GM12874 (cell line): ENCODE results near the gene MFSD12.

Source experiments
- TF ChIP-seq, protein P1 (sequence below): IDR thresholded peaks from 2 replicates; pipeline ENCODE4 v1.5.1; 2011; ENCODE audit warnings: low read depth, mild to moderate bottlenecking, control low read depth, low read length, moderate library complexity; ENCODE audit not compliant: insufficient read depth

The MFSD12 gene

DNA sequence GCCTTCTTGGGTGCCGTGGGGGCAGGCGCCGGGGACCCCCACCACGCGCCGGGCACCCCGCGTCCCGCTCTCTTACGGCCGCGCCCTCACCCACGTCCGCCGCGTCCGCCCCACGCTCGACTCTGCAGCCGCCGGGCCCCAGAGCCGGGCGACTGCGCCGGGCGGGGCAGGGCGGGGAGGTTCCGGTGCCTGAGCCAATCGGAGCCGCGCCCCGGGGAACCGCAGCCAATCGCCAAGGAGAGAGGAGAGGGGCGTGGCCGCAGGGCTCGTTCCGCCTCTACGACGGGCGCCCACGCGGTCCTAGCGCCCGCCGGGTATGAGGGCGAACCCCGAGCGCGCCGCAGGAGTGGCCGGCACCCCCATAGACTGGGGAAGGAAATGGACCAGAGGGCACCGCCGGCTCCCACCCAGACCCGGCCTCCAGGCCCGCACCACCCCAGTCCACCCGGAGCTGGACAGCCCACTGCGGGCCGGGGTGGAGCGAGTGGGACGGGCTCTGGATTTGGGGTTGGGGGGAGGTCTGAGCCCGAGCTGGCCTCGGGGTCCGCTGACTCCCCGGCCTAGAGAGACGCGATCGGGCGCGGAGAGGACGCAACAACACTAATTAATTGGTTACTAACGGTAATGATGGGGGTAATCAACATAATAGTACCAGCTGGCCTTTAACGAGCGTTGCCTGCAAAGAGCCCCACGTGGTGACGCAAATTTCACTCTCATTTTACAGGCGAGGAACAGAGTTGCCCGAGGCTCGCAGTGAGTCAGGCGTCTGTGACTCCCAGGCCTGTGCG is at the start of gene MFSD12:
Gene MFSD12, minus strand, starts transcription at position 126 of the 788 bp plus-strand sequence. CDS start 183 bp downstream, outside the sequence.
- TF ChIP-seq, protein P1, sequence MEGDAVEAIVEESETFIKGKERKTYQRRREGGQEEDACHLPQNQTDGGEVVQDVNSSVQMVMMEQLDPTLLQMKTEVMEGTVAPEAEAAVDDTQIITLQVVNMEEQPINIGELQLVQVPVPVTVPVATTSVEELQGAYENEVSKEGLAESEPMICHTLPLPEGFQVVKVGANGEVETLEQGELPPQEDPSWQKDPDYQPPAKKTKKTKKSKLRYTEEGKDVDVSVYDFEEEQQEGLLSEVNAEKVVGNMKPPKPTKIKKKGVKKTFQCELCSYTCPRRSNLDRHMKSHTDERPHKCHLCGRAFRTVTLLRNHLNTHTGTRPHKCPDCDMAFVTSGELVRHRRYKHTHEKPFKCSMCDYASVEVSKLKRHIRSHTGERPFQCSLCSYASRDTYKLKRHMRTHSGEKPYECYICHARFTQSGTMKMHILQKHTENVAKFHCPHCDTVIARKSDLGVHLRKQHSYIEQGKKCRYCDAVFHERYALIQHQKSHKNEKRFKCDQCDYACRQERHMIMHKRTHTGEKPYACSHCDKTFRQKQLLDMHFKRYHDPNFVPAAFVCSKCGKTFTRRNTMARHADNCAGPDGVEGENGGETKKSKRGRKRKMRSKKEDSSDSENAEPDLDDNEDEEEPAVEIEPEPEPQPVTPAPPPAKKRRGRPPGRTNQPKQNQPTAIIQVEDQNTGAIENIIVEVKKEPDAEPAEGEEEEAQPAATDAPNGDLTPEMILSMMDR = no peak

DNA sequence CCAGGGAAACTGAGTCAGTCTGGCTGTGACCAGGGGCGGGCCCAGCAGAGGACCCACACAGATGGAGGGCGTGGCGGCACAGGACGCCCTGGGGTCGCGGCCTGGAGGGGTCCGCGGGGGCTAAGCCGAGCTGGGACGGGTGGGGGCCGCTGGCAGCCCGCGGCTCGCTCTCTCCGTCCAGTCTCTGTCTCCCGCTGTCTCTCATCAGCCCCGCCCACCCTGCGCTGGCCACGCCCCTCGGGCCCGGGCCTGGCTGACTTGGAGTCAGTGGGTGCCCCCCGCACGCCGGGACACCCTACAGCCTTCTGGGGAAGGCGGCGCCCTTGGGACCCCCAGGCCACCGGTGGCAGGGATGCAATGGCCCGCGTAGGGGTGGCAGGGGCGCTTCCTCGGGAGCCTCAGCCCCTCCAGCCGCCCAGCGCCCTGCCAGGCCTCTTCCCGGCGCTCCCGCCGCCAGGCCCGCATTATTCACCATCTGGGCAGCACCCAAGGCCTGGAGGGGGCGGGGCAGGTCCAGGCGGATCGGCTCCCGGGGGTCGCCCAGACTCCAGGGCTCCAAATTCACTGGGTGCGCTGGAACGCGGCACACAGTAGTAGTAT is 49.4 kb upstream of the MFSD12 start, which contains the start of gene TBXA2R:
Gene TBXA2R, minus strand, starts transcription at position 186 of the 600 bp plus-strand sequence. CDS start 6,241 bp downstream, outside the sequence.
- TF ChIP-seq, protein P1 = no peak

DNA sequence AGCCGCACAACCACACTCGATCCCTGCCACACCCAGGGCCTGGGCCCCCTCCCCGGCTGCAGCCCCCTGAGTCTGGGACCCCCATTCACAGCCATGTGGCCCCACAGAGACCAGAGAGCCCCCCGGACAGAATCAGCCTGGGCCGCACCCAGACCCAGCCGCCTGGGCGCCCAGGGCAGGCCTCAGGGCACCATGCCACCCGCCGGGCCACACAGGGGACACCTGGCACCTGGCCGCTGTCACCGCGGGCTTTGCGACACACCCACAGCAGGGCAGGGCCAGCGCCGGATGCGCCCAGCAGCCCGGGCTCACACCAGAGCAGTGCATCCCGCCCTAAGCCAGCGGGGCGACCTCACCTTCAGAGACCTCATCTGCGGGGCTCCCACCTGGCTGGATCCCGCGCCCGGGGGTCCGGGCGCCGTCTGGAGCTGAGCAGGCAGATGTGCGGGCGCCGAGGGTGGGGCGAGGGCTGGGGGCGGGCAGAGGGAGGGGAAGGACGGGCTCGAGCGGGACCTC is 48.8 kb upstream of the MFSD12 start:
- TF ChIP-seq, protein P1 = no peak

DNA sequence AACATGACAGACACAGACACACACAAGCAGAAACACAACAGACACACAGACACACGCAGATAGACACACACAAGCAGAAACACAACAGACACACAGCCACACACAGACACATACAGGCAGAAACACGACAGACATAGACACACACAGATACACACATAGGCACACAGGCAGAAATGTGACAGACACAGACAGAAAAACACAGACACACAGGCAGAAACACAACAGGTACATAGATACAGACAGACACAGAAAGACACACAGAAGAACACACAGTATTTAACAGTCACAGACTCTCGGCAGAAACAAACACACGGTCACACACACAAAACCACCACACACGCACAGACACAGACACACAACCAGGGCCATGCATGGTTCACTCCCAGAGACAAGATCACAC is 48.4 kb upstream of the MFSD12 start:
- TF ChIP-seq, protein P1 = no peak

DNA sequence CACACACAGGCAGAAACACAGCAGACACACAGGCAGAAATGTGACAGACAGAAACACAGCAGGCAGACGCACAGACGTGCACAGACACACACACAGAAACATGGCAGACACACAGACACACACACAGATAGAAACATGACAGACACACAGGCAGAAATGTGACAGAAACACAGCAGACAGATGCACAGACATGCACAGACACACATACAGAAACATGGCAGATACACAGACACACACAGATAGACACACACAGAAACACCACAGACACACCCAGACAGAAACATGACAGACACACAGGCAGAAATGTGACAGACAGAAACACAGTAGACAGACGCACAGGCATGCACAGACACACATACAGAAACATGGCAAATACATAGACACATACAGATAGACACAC is 48.0 kb upstream of the MFSD12 start:
- TF ChIP-seq, protein P1 = no peak

DNA sequence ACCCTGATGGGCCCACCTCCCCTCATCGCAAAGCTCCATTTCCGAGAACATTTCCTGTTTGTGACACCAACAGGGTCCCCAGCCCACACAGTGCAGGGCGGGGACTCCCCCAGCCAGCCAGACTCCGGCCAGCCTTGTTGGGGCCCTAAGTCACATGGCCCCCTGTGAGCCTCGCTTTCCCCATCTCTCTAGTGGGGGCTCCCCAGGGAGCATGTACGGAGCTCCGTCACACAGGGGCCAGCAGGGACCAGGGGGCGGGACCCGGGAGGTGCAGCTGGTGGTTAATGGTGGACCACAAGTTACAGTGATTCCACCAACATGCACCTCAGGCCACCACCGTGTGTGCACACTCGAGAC is 47.6 kb upstream of the MFSD12 start:
- TF ChIP-seq, protein P1 = no peak

DNA sequence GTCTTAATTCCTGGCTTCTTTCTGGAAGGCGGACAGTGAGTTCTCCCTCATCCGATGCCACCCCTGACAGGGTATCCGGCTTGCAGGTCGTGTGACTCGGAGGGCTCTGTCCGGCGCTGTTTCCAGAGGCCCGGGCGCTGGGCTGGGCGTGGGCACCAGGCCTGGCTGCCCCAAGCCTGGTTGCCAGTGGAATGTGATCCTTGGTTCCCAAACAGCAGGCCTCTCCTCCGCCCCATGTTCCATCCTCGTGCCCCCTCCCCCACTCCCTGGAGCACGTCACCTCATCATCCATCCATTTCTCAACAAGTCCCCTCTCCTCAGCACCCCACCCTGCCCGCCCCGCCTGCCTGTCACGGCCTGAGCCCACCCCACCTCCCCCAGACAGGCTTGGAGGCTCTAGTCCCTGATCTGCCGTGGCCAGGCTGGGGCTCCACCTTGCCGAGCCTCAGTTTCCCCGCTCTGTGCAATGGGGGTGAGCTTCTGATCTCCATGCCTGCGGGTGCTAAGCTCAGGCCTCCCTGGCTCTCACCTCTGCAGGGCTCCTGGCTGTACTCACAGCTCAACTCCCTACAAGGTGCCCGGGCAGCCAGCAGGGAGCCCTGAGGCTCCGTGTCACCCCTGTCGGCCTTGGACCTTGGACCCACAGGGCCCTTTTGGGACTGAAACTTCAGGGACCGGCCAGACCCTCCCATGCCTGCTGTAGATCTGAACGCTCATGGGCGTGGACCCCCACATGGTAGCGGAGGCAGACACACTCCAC is 47.0 kb upstream of the MFSD12 start:
- TF ChIP-seq, protein P1 = no peak
